Measurements from ENCODE around the gene ZC3H11A.

The ZC3H11A gene

GRCh38 chr1:203796236-203796605, 798 bp downstream of the ZC3H11A start:
- no peak for TF ChIP-seq CTCF (IDR thresholded peaks at IDR 0.05; ENCODE audit: insufficient read depth, low read length, missing control alignments)
- POLR2A ChIA-PET: interaction anchor here (1.8 kb wide), 1 partner anchor 11 kb away, joined by 6 read pairs; no protein-coding TSS in a partner anchor
- CTCF ChIA-PET: no interaction called here
- peak overlapping the region; percentile 57 for H3K4me3 ChIP-seq (ENCODE audit: low read depth, low read length)
- no peak for DNase-seq (ENCODE audit: low read depth, low spot score)

DNA sequence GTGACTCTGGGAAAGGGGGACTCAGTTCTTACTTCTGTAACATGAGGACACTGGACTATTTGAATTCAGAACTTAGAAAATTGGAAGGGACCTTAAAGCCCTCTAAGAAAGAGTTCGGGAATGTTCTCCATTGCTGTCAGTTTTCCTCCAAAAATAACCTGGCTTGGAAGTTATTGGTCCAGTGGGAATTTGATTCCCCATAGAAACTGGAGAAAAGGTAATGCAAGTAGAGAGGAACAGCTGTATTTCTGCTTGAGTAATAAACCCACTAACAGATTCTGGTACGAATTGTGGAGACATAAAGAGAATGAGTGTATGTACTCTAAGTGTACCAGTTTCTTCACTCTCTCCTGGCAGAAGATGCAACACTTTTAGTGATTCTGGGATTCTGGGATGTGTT, 1.8 kb downstream of the ZC3H11A start:
- no peak for TF ChIP-seq CTCF (IDR thresholded peaks at IDR 0.05; ENCODE audit: insufficient read depth, low read length, missing control alignments)
- H3K4me3 ChIP-seq (ENCODE audit: low read depth, low read length): peak overlapping the region; percentile 57
- CTCF ChIA-PET: interaction anchor here (1.7 kb wide), 1 partner anchor 284 kb away, joined by 4 read pairs; no protein-coding TSS in a partner anchor
- POLR2A ChIA-PET: interaction anchor here (0.6 to 1.8 kb wide), 2 partner anchors 10 kb away, joined by 3 to 6 read pairs; no protein-coding TSS in a partner anchor
- DNase-seq (ENCODE audit: low read depth, low spot score): no peak

GRCh38 chr1:203797948-203798655, 2.7 kb downstream of the ZC3H11A start:
- H3K4me3 ChIP-seq (ENCODE audit: low read depth, low read length): no peak overlapping the region
- ChIA-PET POLR2A (interaction anchor here (0.6 kb wide), 2 partner anchors 9 to 287 kb away, joined by 3 read pairs; no protein-coding TSS in a partner anchor), CTCF (interaction anchor here (1.7 kb wide), 1 partner anchor 285 kb away, joined by 4 read pairs; no protein-coding TSS in a partner anchor)
- TF ChIP-seq CTCF (IDR thresholded peaks at IDR 0.05; ENCODE audit: insufficient read depth, low read length, missing control alignments): no peak
- DNase-seq (ENCODE audit: low read depth, low spot score): no peak

DNA sequence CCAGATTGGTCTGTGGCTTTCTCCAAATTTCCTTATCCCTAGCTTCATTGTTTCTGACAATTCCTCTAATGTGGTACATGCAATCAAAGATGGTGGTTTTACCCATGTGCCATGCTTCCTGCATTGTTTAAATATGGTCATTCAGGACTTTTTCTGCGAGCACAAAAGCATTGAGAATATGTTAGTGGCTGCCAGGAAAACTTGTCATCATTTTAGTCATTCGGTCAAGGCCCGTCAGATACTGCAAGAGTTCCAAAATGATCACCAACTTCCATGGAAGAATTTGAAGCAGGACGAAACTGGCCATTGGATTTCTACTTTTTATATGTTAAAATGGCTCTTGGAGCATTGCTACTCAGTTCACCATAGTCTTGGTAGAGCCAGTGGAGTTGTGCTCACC, 3.7 kb downstream of the ZC3H11A start:
- TF ChIP-seq CTCF (IDR thresholded peaks at IDR 0.05; ENCODE audit: insufficient read depth, low read length, missing control alignments): no peak
- CTCF ChIA-PET: no interaction called here
- POLR2A ChIA-PET: no interaction called here
- DNase-seq (ENCODE audit: low read depth, low spot score): no peak
- H3K4me3 ChIP-seq (ENCODE audit: low read depth, low read length): no peak overlapping the region

DNA sequence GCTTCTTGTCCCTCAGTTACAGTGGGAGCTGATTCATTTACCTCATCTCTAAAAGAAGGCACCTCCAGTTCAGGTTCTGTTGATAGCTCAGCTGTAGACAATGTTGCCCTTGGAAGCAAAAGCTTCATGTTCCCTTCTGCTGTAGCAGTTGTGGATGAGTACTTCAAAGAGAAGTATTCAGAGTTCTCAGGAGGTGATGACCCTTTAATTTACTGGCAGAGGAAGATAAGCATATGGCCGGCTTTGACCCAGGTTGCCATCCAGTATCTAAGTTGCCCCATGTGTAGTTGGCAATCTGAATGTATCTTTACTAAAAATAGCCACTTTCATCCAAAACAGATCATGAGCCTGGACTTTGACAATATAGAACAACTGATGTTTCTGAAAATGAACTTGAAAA, 4.5 kb downstream of the ZC3H11A start:
- no peak for TF ChIP-seq CTCF (IDR thresholded peaks at IDR 0.05; ENCODE audit: insufficient read depth, low read length, missing control alignments)
- no peak for DNase-seq (ENCODE audit: low read depth, low spot score)
- CTCF ChIA-PET: interaction anchor here (1.0 to 1.6 kb wide), 2 partner anchors 329 to 631 kb away, joined by 3 to 4 read pairs; no protein-coding TSS in a partner anchor
- POLR2A ChIA-PET: no interaction called here
- no peak overlapping the region for H3K4me3 ChIP-seq (ENCODE audit: low read depth, low read length)

DNA sequence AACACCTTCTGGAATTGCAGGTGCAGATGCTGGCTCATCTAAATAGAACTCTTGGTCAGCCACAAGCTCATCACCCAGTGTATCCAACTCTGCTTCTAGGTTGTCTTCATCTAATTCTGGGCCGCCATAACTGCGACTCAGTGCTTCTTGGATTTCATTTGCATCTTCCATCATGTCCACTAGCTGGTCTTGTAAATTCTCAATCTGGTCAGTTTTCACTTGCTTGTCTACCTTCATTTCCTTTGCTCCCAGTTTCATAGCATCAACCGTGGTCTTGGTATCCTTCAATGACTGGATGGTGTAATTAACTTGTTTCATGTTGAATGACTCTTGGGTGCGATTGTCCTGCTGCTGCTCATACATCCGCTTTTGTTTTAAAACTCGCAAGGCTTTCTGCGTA, 10.3 kb downstream of the ZC3H11A start:
- POLR2A ChIA-PET: no interaction called here
- DNase-seq (ENCODE audit: low read depth, low spot score): no peak

More for the DNA sequence above, 10.3 kb downstream of the ZC3H11A start:
- CTCF ChIA-PET: no interaction called here
- no peak for TF ChIP-seq CTCF (IDR thresholded peaks at IDR 0.05; ENCODE audit: insufficient read depth, low read length, missing control alignments)
- no peak overlapping the region for H3K4me3 ChIP-seq (ENCODE audit: low read depth, low read length)

Data from AG04449 (cell line).